ENCODE data around the gene TEX54. TPM values are rescaled to one million over a fixed set of nuclear protein-coding genes. Genes with fewer than 3 reads are reported as not detected.
A peak's percentile ranks its signal among the peaks of the same experiment; 100 is the strongest.

TEX54 gene
- total and polyA plus RNA-seq, 2 of the 13 experiments (the other 11 are each of a cell fraction or from before 2014, with no cell fraction given): not detected

GRCh38 chr11:62791501-62792201, 41.0 kb downstream of the TEX54 start, which contains the start of gene TMEM223 (continued):
- TF ChIP-seq GFI1 (CRISPR knock-in tag; IDR thresholded peaks at IDR 0.05; ENCODE audit: borderline replicate concordance) (peak; percentile 71), ZBTB8A (CRISPR knock-in tag; IDR thresholded peaks at IDR 0.05; ENCODE audit: borderline replicate concordance, low read depth) (no peak), ZBTB7A (CRISPR knock-in tag; IDR thresholded peaks at IDR 0.05) (no peak), ZNF10 (CRISPR knock-in tag; IDR thresholded peaks at IDR 0.05; ENCODE audit: borderline replicate concordance, low read depth) (no peak), ZNF446 (CRISPR knock-in tag; IDR thresholded peaks at IDR 0.05) (peak; percentile 30; the same call in 1 of the 2 replicates), ZFP41 (CRISPR knock-in tag; IDR thresholded peaks at IDR 0.05; ENCODE audit: borderline replicate concordance) (peak; percentile 38; the same call in 1 of the 2 replicates), ZNF598 (CRISPR knock-in tag; IDR thresholded peaks at IDR 0.05; ENCODE audit: borderline replicate concordance) (peak; percentile 92; the same call in 1 of the 2 replicates), SALL2 (CRISPR knock-in tag; IDR thresholded peaks at IDR 0.05) (no peak), MEIS2 (CRISPR knock-in tag; IDR thresholded peaks at IDR 0.05) (no peak), BORCS8-MEF2B (CRISPR knock-in tag; IDR thresholded peaks at IDR 0.05) (peak; percentile 46; the same call in 1 of the 2 replicates), GLMP (CRISPR knock-in tag; IDR thresholded peaks at IDR 0.05; ENCODE audit: borderline replicate concordance) (no peak), KAT7 (CRISPR knock-in tag; IDR thresholded peaks at IDR 0.05; ENCODE audit: borderline replicate concordance) (peak; percentile 93; the same call in 1 of the 2 replicates), ZFYVE20 (CRISPR knock-in tag; IDR thresholded peaks at IDR 0.05; ENCODE audit: borderline replicate concordance, low read depth) (no peak), HOXA9 (CRISPR knock-in tag; IDR thresholded peaks at IDR 0.05; ENCODE audit: borderline replicate concordance) (no peak), ZBTB7B (CRISPR knock-in tag; IDR thresholded peaks at IDR 0.05) (peak; percentile 76), HHEX (CRISPR knock-in tag; IDR thresholded peaks at IDR 0.05) (no peak), TCF7L2 (IDR thresholded peaks at IDR 0.05; ENCODE audit: low read depth, low read length) (no peak), SYNCRIP (IDR thresholded peaks at IDR 0.05; ENCODE audit: insufficient read depth, low read depth, low read length) (no peak), SRY (CRISPR knock-in tag; IDR thresholded peaks at IDR 0.05) (peak; percentile 77; the same call in 1 of the 2 replicates), ZKSCAN8 (CRISPR knock-in tag; IDR thresholded peaks at IDR 0.05; ENCODE audit: borderline replicate concordance) (peak; percentile 51; the same call in 1 of the 2 replicates), MTF2 (CRISPR knock-in tag; IDR thresholded peaks at IDR 0.05; ENCODE audit: borderline replicate concordance) (peak; percentile 73; the same call in 1 of the 2 replicates), MEIS1 (CRISPR knock-in tag; IDR thresholded peaks at IDR 0.05; ENCODE audit: borderline replicate concordance) (no peak), FOXA3 (CRISPR knock-in tag; IDR thresholded peaks at IDR 0.05) (peak; percentile 38; the same call in 1 of the 2 replicates), RBM22 (optimal IDR thresholded peaks at IDR 0.05; ENCODE audit: low read length) (peak; percentile 97), SRF (IDR thresholded peaks at IDR 0.05; ENCODE audit: low read depth, low read length) (no peak), MXD4 (CRISPR knock-in tag; IDR thresholded peaks at IDR 0.05) (peak; percentile 77; the same call in 1 of the 2 replicates)
- TF ChIP-seq, protein P1, sequence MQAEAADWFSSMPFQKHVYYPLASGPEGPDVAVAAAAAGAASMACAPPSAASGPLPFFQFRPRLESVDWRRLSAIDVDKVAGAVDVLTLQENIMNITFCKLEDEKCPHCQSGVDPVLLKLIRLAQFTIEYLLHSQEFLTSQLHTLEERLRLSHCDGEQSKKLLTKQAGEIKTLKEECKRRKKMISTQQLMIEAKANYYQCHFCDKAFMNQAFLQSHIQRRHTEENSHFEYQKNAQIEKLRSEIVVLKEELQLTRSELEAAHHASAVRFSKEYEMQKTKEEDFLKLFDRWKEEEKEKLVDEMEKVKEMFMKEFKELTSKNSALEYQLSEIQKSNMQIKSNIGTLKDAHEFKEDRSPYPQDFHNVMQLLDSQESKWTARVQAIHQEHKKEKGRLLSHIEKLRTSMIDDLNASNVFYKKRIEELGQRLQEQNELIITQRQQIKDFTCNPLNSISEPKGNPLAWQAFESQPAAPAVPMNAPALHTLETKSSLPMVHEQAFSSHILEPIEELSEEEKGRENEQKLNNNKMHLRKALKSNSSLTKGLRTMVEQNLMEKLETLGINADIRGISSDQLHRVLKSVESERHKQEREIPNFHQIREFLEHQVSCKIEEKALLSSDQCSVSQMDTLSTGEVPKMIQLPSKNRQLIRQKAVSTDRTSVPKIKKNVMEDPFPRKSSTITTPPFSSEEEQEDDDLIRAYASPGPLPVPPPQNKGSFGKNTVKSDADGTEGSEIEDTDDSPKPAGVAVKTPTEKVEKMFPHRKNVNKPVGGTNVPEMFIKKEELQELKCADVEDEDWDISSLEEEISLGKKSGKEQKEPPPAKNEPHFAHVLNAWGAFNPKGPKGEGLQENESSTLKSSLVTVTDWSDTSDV (CRISPR knock-in tag; IDR thresholded peaks at IDR 0.05): no peak; the same call in 1 of the 2 replicates
